Heart left ventricle (tissue), 13 donors: Measurements from ENCODE around the gene GATC.

Source experiments
- POLR2A ChIP-seq, 2 donors: fragments of 450-650 bp; IDR thresholded peaks; one replicate each; pipeline ENCODE4 v1.6.1; 2017; ENCODE audit warnings: antibody characterized with exemption in 2 of 2, mild to moderate bottlenecking in 2 of 2, moderate library complexity in 2 of 2
- TF ChIP-seq, protein P1 (sequence below), 12 donors: fragments of 200-600 bp; sonication (generic) in 4 of 12; IDR thresholded peaks; one replicate each; pipeline versions ENCODE4 v1.5.0 to v1.8.0; 2018 to 2022; ENCODE audit warnings: antibody characterized with exemption in 12 of 12, mild to moderate bottlenecking in 5 of 12
- donor health status: ischemic (EF 13 %, LVEDD 7.1; RV severe dilation, severe dysfunction).
- donor health status: DM: no; HTN: yes; CAD: no.
- donor health status: DM: no; HTN: no; CAD: no.
- donor health status: ischemic (EF 25% LVEDD 6.9; RV normal size, moderate dysfunction).
- donor health status: ischemic (EF 25% LVEDD 5.7; RV mildly dilated, moderate dysfunction).
- donor health status: ischemic (EF 35%, LVEDD 5.7; RV mildly dilated, moderate dysfunction).
- donor health status: nonischemic (EF 11% LVEDD 7.7; RV severe dilation, severe dysfunction).
- donor health status: DM: yes; HTN: yes; CAD: no.
- donor health status: PGD.
- donor health status: ischemic (EF 29% LVEDD 5.4; RV normal size, mild dysfunction).
- donor health status: nonischemic (EF 23%, LVEDD 6.1; RV moderate dilation, normal function).

DNA sequence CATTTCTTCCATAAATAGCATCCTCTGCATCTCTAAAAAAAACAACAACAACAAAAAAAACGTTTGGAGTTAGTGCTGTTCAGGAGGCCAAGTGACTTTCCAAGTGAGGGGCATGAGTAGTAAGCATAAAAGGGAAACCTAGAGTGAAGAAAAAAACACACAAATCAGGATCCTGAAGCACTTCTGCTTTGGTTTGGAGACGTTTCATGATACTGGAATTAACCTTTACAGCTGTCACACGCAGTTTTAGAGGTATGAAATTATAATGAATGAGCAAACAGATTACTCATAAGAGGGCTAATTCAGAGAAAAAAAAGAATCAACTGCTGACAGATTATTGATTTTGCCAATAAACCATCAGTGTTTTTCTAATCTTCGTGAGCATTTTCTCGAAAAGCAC lies 19.5 kb downstream of the GATC start:
- TF ChIP-seq, protein P1, sequence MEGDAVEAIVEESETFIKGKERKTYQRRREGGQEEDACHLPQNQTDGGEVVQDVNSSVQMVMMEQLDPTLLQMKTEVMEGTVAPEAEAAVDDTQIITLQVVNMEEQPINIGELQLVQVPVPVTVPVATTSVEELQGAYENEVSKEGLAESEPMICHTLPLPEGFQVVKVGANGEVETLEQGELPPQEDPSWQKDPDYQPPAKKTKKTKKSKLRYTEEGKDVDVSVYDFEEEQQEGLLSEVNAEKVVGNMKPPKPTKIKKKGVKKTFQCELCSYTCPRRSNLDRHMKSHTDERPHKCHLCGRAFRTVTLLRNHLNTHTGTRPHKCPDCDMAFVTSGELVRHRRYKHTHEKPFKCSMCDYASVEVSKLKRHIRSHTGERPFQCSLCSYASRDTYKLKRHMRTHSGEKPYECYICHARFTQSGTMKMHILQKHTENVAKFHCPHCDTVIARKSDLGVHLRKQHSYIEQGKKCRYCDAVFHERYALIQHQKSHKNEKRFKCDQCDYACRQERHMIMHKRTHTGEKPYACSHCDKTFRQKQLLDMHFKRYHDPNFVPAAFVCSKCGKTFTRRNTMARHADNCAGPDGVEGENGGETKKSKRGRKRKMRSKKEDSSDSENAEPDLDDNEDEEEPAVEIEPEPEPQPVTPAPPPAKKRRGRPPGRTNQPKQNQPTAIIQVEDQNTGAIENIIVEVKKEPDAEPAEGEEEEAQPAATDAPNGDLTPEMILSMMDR (IDR thresholded peaks at IDR 0.05): no peak
- no peak for TF ChIP-seq POLR2A (IDR thresholded peaks at IDR 0.05)
